Caki2 (cell line): ENCODE results near the gene LDLRAD4. TPM values are rescaled to one million over a fixed set of nuclear protein-coding genes. Genes with fewer than 3 reads are reported as not detected.

Experiments used
- DNase-seq: peaks from one replicate; pipeline ENCODE4 v3.0.0-alpha.2; 2015; ENCODE audit warnings: low read depth
- in situ Hi-C: cut with HindIII; loops from 2 replicates; pipeline ENCODE4 v1.10.0; 2016; ENCODE audit warnings: low sequenced_read_pairs, low pct_unique_long_range_greater_than_20kb, mixed read lengths
- total RNA-seq: library from RNA; depleted of rRNA; stranded (reverse); fragments of >200 nt; shearing (Covaris generic); gene quantifications from 2 replicates; pipeline ENCODE4 v1.2.3, GENCODE V29; 2014; ENCODE audit warnings: low replicate concordance

LDLRAD4 gene
- total RNA-seq, 1 experiment from 2014 or later, result 0.44 TPM

- DNase-seq, result no peak
These were observed 3.6 kb downstream of the LDLRAD4 start for GRCh38 chr18:13221869-13222855.

GRCh38 chr18:13222856-13223281 lies 4.3 kb downstream of the LDLRAD4 start:
- in situ Hi-C loops, result no loop called here

More at GRCh38 chr18:13221869-13222855, 3.6 kb downstream of the LDLRAD4 start:
- in situ Hi-C loops, result no loop called here

GRCh38 chr18:13223311-13224143 lies 5.0 kb downstream of the LDLRAD4 start:
- in situ Hi-C loops, result no loop called here
- DNase-seq, result no peak

More at GRCh38 chr18:13222856-13223281, 4.3 kb downstream of the LDLRAD4 start:
- DNase-seq, result no peak

GRCh38 chr18:13225261-13225660 lies 6.7 kb downstream of the LDLRAD4 start:
- no peak for DNase-seq
- in situ Hi-C loops, result no loop called here

- in situ Hi-C loops, result no loop called here
- DNase-seq, result no peak
These were observed 8.1 kb downstream of the LDLRAD4 start for GRCh38 chr18:13226533-13227144.

- in situ Hi-C loops, result no loop called here
- DNase-seq, result no peak
These were observed 9.3 kb downstream of the LDLRAD4 start for GRCh38 chr18:13227910-13228309.

GRCh38 chr18:13229001-13229671 lies 10.6 kb downstream of the LDLRAD4 start:
- in situ Hi-C loops, result no loop called here
- DNase-seq, result no peak

- in situ Hi-C loops, result no loop called here
- DNase-seq, result no peak
These were observed 12.6 kb downstream of the LDLRAD4 start for GRCh38 chr18:13231151-13231550.

GRCh38 chr18:13232086-13232917 lies 13.7 kb downstream of the LDLRAD4 start:
- DNase-seq, result no peak
- in situ Hi-C loops, result no loop called here

GRCh38 chr18:13232971-13233786 lies 14.6 kb downstream of the LDLRAD4 start:
- no peak for DNase-seq
- in situ Hi-C loops, result no loop called here

GRCh38 chr18:13233787-13234783 lies 15.5 kb downstream of the LDLRAD4 start:
- in situ Hi-C loops, result no loop called here
- no peak for DNase-seq

- in situ Hi-C loops, result no loop called here
- no peak for DNase-seq
These were observed 16.9 kb downstream of the LDLRAD4 start for GRCh38 chr18:13235421-13235831.

- no peak for DNase-seq
- in situ Hi-C loops, result no loop called here
These were observed 17.4 kb downstream of the LDLRAD4 start for GRCh38 chr18:13235981-13236380.

GRCh38 chr18:13236411-13236810 lies 17.9 kb downstream of the LDLRAD4 start:
- in situ Hi-C loops, result no loop called here
- DNase-seq, result no peak

GRCh38 chr18:13237073-13237472 lies 18.5 kb downstream of the LDLRAD4 start:
- in situ Hi-C loops, result no loop called here
- DNase-seq, result no peak
